ENCODE measurements around the gene MLST8.

MLST8 gene

DNA sequence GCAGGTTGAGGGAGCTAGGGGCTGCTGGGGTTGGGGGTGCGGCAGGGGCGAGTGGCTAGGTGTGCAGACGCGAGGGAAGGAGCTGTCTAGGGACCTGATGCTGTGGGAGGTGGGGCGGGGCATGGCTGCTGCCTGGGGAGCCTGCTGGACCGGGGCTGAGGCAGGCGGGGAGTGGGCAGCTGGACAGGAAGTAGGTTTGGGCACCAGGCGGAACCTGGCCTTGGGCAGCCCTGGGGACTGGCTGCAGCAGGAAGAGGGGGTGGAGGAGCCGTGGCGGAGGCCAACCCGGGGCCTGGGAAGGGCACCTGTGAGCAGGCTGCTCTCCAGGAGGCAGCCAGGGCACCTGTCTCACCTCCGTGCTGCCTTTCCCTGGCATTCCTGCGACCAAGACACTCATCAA lies 25.1 kb downstream of the MLST8 start:
- DNase-seq (ENCODE audit: low read depth) = no peak
- no peak overlapping the region for H3K4me3 ChIP-seq (ENCODE audit: low read depth, low read length)
- TF ChIP-seq, protein P1, sequence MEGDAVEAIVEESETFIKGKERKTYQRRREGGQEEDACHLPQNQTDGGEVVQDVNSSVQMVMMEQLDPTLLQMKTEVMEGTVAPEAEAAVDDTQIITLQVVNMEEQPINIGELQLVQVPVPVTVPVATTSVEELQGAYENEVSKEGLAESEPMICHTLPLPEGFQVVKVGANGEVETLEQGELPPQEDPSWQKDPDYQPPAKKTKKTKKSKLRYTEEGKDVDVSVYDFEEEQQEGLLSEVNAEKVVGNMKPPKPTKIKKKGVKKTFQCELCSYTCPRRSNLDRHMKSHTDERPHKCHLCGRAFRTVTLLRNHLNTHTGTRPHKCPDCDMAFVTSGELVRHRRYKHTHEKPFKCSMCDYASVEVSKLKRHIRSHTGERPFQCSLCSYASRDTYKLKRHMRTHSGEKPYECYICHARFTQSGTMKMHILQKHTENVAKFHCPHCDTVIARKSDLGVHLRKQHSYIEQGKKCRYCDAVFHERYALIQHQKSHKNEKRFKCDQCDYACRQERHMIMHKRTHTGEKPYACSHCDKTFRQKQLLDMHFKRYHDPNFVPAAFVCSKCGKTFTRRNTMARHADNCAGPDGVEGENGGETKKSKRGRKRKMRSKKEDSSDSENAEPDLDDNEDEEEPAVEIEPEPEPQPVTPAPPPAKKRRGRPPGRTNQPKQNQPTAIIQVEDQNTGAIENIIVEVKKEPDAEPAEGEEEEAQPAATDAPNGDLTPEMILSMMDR (IDR thresholded peaks at IDR 0.05; ENCODE audit: control insufficient read depth, extremely low read depth, insufficient read depth) = no peak

DNA sequence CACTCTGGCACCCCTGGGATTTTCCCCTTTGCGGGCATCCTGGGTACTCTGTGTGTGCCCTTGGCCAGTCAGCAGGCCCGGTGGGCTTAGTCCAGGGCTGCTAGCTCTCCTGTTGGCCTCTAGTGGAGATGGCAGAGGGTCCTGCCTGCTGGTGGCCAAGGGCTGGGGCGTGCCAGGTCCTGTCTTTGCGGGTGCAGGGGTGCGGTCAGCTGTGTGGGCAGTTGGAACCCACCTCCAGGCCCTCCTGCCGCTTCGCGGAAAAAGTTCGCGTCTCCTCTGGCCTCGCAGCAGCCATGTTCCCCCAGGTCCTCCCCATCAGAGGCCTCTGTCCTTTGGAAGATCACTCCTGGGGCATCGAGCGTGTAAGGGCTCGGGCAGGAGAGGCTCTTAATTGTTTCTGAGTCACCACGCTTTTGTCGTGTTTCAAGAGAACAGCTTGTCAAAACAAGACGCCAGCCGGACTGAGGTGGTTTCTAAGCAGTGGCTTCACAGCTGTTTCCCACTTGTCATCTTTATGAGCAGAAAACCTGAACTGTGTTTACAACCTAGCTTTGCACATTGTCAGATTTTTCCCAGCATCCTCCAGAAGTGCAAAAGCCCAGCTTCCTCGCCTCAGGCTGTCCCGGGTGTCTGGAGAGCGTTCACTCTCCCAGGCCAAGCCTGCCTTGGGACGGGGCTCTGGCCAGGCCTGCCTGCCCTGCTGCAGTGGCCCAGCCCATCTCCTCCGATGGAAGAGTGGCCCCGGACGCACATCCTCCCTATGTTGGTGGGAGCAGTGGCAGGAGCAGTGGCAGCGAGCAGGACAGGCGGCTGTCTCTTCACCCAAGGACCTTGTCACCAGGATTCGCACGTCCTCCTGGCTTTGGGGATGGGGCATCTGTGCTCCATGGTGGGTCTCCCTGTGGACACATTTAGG lies 26.0 kb downstream of the MLST8 start:
- TF ChIP-seq, protein P1 (IDR thresholded peaks at IDR 0.05; ENCODE audit: control insufficient read depth, extremely low read depth, insufficient read depth) = no peak
- no peak overlapping the region for H3K4me3 ChIP-seq (ENCODE audit: low read depth, low read length)
- no peak for DNase-seq (ENCODE audit: low read depth)

DNA sequence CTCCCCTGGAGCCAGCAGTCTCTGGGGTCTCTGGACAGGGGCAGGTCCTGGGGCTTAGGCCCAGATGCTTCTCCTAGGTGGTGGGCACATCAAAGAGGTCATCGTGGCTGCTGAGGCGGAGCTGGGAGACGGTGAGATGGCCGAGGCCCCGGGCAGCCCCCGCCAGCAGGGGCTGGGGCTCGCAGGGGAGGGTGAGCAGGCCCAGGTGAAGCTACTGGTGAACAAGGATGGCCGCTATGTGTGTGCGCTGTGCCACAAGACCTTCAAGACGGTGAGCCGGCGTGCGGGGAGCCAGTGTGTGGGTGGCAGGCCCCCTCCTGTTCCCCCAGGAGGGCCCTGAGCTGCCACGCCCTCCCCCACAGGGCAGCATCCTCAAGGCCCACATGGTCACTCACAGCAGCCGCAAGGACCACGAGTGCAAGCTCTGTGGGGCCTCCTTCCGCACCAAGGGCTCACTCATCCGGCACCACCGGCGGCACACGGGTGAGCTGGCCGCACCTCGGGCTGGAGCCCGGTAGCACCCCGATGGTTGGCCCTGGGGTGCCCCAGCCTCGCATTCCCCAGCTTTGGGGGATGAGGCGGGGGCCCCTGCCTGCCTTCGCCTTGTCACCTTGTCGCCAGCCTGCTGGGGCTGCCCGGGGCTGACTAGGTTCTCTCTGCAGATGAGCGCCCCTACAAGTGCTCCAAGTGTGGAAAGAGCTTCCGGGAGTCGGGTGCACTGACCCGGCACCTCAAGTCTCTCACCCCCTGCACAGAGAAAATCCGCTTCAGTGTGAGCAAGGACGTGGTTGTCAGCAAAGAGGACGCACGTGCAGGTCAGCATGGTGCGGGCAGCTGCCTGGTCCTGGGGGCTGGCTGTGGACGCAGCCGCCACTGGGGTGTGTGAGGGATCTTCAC lies 27.1 kb downstream of the MLST8 start:
- TF ChIP-seq, protein P1 (IDR thresholded peaks at IDR 0.05; ENCODE audit: control insufficient read depth, extremely low read depth, insufficient read depth) = no peak
- no peak for DNase-seq (ENCODE audit: low read depth)
- H3K4me3 ChIP-seq (ENCODE audit: low read depth, low read length) = no peak overlapping the region

DNA sequence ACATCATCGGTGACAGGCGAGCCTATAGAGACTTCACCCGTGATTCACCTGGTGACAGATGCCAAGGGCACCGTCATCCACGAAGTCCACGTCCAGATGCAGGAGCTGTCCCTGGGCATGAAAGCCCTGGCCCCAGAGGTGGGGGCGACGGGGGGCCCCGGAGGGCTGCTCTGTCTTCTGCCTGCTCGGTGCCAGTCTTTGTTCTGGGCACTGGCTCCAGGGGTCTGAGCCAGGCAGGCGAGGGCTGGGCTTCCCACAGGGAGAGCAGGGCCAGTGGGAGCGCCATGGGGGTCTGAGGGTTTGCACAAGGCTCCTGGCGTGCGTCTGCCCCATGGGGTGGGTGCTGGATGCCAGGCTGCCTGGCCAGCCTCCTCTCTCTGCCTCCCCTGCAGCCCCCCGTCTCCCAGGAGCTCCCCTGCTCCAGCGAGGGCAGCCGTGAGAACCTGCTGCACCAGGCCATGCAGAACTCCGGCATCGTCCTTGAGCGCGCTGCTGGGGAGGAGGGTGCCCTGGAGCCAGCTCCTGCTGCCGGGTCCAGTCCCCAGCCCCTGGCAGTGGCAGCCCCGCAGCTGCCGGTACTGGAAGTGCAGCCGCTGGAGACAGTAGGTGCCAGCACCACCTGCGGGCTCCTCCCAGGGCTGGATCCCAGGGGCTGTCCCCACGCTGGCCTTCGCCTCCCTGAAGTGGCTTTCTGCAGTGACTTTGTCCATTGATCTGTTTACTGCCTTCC lies 28.0 kb downstream of the MLST8 start:
- no peak overlapping the region for H3K4me3 ChIP-seq (ENCODE audit: low read depth, low read length)
- TF ChIP-seq, protein P1 (IDR thresholded peaks at IDR 0.05; ENCODE audit: control insufficient read depth, extremely low read depth, insufficient read depth) = no peak
- DNase-seq (ENCODE audit: low read depth) = no peak

DNA sequence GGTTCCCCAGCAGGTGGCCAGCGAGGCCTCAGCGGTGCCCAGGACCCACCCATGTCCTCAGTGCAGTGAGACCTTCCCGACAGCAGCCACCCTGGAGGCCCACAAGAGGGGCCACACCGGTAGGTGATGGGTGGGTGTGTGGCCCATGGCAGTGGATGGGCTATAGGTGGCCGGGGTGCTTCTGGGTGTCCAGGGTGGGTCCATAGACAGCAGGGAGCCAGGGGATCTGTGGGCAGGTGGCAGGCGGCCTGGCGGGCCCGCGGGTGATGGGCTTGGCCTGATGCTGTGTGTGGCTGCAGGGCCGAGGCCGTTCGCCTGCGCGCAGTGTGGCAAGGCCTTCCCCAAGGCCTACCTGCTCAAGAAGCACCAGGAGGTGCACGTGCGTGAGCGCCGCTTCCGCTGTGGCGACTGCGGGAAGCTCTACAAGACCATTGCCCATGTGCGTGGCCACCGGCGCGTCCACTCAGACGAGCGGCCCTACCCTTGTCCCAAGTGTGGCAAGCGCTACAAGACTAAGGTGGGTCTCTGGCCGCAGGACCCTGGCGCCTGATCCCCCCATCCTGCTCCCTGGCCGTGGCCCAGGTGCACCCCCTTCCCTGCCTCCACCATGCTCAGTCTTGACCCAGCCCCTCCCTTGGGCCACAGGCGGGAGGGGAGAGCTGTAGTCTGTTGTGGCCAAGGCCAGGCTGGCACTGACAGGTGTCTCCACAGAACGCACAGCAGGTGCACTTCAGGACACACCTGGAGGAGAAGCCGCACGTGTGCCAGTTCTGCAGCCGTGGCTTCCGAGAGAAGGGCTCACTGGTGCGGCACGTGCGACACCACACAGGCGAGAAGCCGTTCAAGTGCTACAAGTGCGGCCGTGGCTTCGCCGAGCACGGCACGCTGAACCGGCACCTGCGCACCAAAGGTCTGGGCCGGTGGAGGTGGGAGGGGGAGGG lies 28.9 kb downstream of the MLST8 start:
- no peak overlapping the region for H3K4me3 ChIP-seq (ENCODE audit: low read depth, low read length)
- DNase-seq (ENCODE audit: low read depth) = no peak
- TF ChIP-seq, protein P1 (IDR thresholded peaks at IDR 0.05; ENCODE audit: control insufficient read depth, extremely low read depth, insufficient read depth) = no peak

DNA sequence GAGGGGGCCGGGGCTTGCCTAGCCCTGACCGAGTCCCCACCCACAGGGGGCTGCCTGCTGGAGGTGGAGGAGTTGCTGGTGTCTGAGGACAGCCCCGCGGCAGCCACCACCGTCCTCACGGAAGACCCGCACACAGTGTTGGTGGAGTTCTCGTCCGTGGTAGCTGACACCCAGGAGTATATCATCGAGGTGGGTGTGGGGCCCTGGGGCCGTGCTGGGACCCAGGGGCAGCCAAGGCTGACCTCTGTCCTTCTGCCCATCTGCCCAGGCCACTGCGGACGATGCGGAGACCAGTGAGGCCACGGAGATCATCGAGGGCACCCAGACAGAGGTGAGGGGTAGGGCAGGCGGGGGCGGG lies 29.5 kb downstream of the MLST8 start:
- TF ChIP-seq, protein P1 (IDR thresholded peaks at IDR 0.05; ENCODE audit: control insufficient read depth, extremely low read depth, insufficient read depth) = no peak
- no peak overlapping the region for H3K4me3 ChIP-seq (ENCODE audit: low read depth, low read length)
- DNase-seq (ENCODE audit: low read depth) = no peak
